ENCODE data around the gene EIF3K. TPM values are rescaled to one million over a fixed set of nuclear protein-coding genes. Genes with fewer than 3 reads are reported as not detected.

Gene EIF3K
- polyA plus RNA-seq, 1 donor, result 318 TPM

- no peak for DNase-seq
Measured at GRCh38 chr19:38647966-38648768, 29.2 kb downstream of the EIF3K start.

DNA sequence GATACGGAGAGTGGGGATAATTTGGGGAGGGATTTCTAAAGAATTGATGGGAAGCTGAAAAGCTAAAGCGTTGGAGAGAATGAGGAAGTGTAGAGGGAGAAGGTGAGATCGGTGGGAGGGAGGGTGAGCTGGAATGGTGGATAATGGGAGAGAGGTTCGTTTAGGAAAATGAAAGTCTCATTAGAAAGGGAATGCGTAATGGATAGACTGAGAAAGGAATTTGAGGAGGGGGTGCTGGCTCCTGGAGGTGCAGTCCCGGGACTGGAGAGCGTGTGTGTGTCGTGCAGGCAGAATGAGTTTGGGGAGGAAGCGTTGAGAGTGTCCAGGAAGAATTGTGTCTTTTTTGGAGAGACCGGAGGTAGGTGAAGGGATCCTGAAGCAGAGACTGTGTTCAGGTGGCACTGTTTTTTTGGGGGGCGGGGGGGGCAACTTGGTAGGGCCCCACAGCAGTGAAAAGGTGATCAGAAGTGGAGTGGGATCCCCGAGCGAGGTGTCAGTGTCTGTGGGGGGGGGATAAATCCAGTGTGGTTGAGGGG lies 29.8 kb downstream of the EIF3K start:
- DNase-seq, result no peak

DNA sequence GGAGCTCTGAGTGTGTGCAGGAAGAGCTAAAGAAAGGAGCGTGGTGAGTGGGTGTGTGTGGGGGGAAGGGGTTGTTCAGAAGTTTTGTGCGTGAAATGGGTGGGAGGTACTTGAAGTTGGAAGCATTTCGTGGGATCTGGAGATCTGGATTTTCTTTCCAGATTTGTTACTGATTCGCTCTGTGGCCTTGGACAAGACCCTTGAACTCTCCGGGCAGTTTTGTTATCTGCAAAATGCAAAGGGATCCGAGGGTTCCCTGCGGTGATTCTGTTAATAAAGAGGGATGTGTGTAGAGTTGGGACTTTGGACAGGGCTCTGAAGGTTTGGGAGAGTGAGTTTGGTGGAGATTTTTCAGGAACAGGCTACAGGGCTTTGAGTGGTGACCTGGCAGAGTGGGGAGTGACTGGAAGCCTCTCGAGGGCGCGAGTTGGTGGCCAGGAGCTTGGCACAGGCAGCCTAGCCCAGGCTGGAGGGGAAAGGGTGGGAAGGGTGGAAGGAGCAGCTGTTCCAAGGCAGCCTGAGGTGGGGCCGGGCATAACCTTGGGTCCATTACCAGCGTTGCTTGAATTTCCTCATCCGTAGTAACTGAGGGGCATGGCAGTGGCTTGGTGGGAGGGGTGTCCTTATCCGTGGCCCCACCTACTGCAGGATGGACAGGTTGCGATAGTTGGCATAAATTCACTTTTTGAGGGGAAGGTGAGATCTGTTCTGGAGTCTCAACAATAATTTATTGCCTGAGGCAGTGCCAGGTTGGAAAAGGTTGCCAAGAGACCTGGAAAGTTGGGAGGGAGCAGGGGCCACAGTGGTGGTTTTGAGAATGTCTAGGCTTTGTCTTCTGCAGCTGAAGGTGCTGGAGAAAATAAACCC lies 30.6 kb downstream of the EIF3K start:
- DNase-seq, result no peak

DNA sequence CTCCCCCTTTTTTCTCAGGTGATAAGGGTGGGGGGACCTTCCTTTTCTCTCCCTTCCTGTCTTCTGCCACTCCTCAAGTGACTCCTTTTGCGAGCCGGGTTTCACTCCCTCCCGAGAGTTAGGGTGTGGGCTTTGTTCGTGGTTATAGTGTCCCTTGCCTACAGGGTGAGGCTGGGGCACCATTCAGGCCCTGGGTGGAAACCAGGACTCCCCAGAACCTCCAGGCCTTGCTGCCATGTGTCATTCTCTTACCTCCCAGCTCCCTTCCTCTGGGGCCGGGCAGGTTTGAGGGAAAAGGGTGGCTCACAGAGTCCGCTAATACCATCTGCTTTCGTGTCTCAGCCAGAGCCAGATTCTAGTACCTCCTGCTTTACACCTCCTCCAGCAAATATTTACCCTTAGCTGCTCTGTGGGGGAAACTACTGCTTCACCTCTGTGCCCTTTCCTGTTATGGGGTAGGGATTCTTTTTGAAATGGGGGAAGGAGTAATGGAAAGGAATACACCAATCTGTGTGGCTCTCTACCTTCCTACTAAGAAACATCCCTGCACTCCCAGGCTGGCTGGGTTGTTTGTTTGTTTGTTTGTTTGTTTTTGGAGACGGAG lies 31.3 kb downstream of the EIF3K start:
- DNase-seq, result no peak

- DNase-seq, result no peak
Measured at GRCh38 chr19:38650911-38651584, 32.1 kb downstream of the EIF3K start.

GRCh38 chr19:38653028-38653571 lies 34.1 kb downstream of the EIF3K start:
- no peak for DNase-seq

- DNase-seq, result no peak
Measured at GRCh38 chr19:38654628-38655055, 35.7 kb downstream of the EIF3K start.

- DNase-seq, result no peak
Measured at GRCh38 chr19:38655148-38655824, 36.3 kb downstream of the EIF3K start.

DNA sequence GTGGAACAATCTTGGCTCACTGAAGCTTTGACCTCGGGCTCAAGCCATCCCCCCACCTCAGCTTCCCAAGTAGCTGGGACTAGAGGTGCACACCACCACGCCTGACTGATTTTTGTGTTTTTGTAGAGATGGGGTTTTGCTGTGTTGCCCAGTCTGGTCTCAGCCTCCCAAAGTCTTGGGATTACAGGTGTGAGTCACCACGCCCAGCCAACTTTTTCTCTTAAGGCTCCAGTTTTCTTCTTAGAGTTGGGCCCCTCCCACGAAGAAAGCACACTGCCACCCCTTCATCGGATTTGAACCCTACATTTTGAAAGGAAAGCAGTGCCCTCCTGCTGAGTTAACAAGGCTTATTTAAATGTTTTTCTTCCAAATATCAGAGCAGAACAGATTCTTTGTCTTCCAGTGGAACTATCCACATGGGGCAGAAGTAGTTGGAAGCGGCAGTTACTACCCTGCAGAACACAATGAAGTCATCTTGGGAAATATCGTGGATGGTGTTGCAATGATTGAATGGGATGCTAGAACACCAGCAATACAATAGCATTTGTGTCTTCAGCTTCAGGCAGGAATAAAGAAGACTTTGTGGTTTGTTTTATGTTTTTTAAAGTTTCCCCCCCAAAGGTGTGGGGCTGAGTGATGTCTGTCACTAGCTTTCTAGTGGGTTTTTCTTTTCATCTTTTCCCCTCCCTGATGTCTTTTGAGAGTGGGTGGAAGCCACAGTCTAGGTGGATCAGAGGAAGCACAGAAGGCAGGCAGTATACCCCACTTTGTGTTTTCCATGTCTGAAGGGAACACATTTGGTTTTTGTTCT lies 37.4 kb downstream of the EIF3K start:
- no peak for DNase-seq

GRCh38 chr19:38657633-38658222 lies 38.7 kb downstream of the EIF3K start:
- DNase-seq, result no peak

GRCh38 chr19:38658462-38659306 lies 39.7 kb downstream of the EIF3K start:
- DNase-seq, result no peak

DNA sequence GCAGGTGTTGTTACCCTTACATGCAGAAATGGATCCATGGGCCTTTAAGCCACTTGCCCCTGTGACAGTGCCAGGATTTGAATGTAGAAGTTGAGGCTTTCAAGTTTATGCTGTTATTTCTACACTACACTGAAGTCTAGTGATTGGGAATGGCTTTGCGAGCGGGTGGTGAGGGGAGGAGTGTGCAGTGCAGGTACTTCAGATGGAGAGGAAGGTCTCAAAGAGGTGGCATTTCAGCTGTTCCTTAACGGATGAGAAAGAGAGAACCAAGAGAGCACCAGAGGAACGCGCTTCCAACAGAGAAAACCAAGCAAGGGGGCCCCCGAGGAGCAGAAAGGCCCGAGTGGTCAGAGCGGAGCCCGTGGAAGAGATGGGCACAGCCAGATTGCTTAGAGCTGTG lies 41.7 kb downstream of the EIF3K start:
- DNase-seq, result no peak

DNA sequence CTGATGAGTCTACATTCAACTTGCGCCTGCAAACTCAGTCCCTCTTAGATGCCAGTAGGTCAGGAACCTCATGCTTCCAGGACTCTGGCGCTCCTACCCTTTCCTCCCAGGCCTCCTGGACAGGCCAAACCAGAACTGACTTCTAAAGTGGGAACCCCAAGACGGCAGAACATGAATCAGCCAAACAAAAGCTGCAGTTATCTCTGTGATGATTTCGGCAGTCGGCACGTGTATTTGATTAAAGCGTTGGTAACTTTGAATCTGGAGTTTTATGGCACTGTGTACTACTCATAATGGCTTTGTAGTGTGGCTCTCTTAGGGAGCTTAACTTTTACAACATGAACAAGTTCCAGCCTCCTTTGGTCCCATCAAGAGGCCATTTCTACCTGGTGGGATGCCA lies 42.1 kb downstream of the EIF3K start:
- no peak for DNase-seq

GRCh38 chr19:38661996-38662395 lies 43.0 kb downstream of the EIF3K start:
- no peak for DNase-seq

GRCh38 chr19:38662537-38663155 lies 43.7 kb downstream of the EIF3K start:
- no peak for DNase-seq

DNA sequence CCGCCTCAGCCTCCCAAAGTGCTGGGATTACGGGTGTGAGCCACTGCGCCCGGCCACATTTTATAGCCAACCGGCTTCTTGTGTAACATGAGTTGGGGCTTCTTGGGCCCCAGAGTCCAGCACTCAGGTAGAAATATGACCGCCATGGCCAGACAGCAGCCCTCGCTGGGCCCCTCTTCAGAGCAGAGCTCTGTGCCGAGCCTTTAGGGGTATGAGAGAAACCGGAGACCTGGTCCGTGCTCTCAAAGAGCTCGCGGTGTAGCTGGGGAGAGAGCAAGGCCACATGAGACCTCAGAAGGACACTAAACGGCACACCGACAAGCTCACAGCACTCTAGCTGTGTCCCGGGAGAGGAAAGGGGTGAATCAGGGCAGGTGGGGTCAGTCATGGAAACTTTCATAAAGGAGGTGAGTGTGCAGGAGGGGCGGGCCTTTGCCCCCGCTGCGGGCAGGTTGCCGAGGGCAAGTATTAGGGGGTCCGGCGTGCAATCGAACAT lies 44.2 kb downstream of the EIF3K start:
- no peak for DNase-seq

- no peak for DNase-seq
Measured at GRCh38 chr19:38663957-38664502, 45.0 kb downstream of the EIF3K start.

Measured in left kidney (tissue), 2 donors.